ENCODE results near the gene NUAK2. TPM values are rescaled to one million over a fixed set of nuclear protein-coding genes. Genes with fewer than 3 reads are reported as not detected.

Gene NUAK2
- total RNA-seq, 2 experiments from 2014 or later = 14.9 to 15.3 TPM

- Mint-ChIP-seq H3K27ac (peak overlapping the region; percentile 99), H3K36me3 (ENCODE audit: low read depth) (peaks cover 62% of the 10 kb centered on the region), H3K9me3 (no peaks in the 10 kb centered on the region), H3K4me1 (ENCODE audit: low read depth) (peaks cover 96% of the 10 kb centered on the region), H3K4me3 (peak overlapping the region; percentile 93), H3K27me3 (no peaks in the 10 kb centered on the region)
- Histone ChIP-seq H3K4me3 (ENCODE audit: low read length) (peak overlapping the region; percentile 6), H3K27ac (ENCODE audit: low read depth in 1 of 2, low read length in 2 of 2) (peak overlapping the region; percentile 18 to 85), H3K9me3 (ENCODE audit: control insufficient read depth in 1 of 2, insufficient read depth in 1 of 2, low read length in 2 of 2) (no peaks in the 10 kb centered on the region), H3K36me3 (ENCODE audit: insufficient read depth, low read length) (peaks cover 29% of the 10 kb centered on the region), H3K27me3 (ENCODE audit: control insufficient read depth in 1 of 2, insufficient read depth in 2 of 2, low read length in 2 of 2) (no peaks in the 10 kb centered on the region), H3K4me1 (ENCODE audit: insufficient read depth, low read length) (peaks cover 92% of the 10 kb centered on the region)
- no peak for TF ChIP-seq CTCF (IDR thresholded peaks at IDR 0.05)
- DNase-seq = peak in 1 of 14 experiments; percentile 30
- POLR2A ChIA-PET = interaction anchor here (1.0 to 17.2 kb wide), 6 partner anchors 9 to 87 kb away, joined by 3 to 918 read pairs (median 8); partner anchors contain the start of gene TMCC2
- CTCF ChIA-PET = interaction anchor here (2.1 to 3.7 kb wide), 2 partner anchors 9 to 41 kb away, joined by 14 to 27 read pairs; no protein-coding TSS in a partner anchor
- intact Hi-C loops (cut with DNase I, micrococcal nuclease) = no loop called here
- ATAC-seq (ENCODE audit: poor library complexity) = no peak
Measured at GRCh38 chr1:205315008-205315618, 6.4 kb downstream of the NUAK2 start.

GRCh38 chr1:205313563-205314308 is 7.8 kb downstream of the NUAK2 start:
- Histone ChIP-seq H3K27me3 (ENCODE audit: control insufficient read depth in 1 of 2, insufficient read depth in 2 of 2, low read length in 2 of 2) (no peaks in the 10 kb centered on the region), H3K9me3 (ENCODE audit: control insufficient read depth in 1 of 2, insufficient read depth in 1 of 2, low read length in 2 of 2) (no peaks in the 10 kb centered on the region), H3K27ac (ENCODE audit: low read depth in 1 of 2, low read length in 2 of 2) (peak overlapping the region; percentile 30 to 85), H3K4me1 (ENCODE audit: insufficient read depth, low read length) (peaks cover 89% of the 10 kb centered on the region), H3K4me3 (ENCODE audit: low read length) (peak overlapping the region; percentile 50), H3K36me3 (ENCODE audit: insufficient read depth, low read length) (peaks cover 42% of the 10 kb centered on the region)
- peak overlapping the region; percentile 93 for H3K4me3 Mint-ChIP-seq
- no peak for TF ChIP-seq CTCF (IDR thresholded peaks at IDR 0.05)
- H3K27me3 Mint-ChIP-seq = no peaks in the 10 kb centered on the region
- CTCF ChIA-PET = interaction anchor here (1.2 to 3.7 kb wide), 4 partner anchors 11 to 40 kb away, joined by 3 to 27 read pairs (median 9); no protein-coding TSS in a partner anchor
- H3K27ac Mint-ChIP-seq = peak overlapping the region; percentile 99
- DNase-seq (peak in 11 of 14 experiments; percentile 5 to 73 (median 33)), ATAC-seq (ENCODE audit: poor library complexity) (peak; percentile 81)
- H3K9me3 Mint-ChIP-seq = no peaks in the 10 kb centered on the region
- H3K4me1 Mint-ChIP-seq (ENCODE audit: low read depth) = peaks cover 91% of the 10 kb centered on the region
- peaks cover 65% of the 10 kb centered on the region for H3K36me3 Mint-ChIP-seq (ENCODE audit: low read depth)
- intact Hi-C loops (cut with DNase I, micrococcal nuclease) = loop anchor here in 1 of 2 experiments (1.0 kb wide), 2 partner anchors 8 to 28 kb away; partner anchors contain the start of gene NUAK2
- POLR2A ChIA-PET = interaction anchor here (0.7 to 17.2 kb wide), 8 partner anchors 10 to 127 kb away, joined by 3 to 918 read pairs (median 7); partner anchors contain the start of gene TMCC2

GRCh38 chr1:205312866-205313562 is 8.5 kb downstream of the NUAK2 start:
- Histone ChIP-seq H3K36me3 (ENCODE audit: insufficient read depth, low read length) (peaks cover 43% of the 10 kb centered on the region), H3K9me3 (ENCODE audit: control insufficient read depth in 1 of 2, insufficient read depth in 1 of 2, low read length in 2 of 2) (no peaks in the 10 kb centered on the region), H3K27ac (ENCODE audit: low read depth in 1 of 2, low read length in 2 of 2) (peak overlapping the region; percentile 30 to 85), H3K27me3 (ENCODE audit: control insufficient read depth in 1 of 2, insufficient read depth in 2 of 2, low read length in 2 of 2) (no peaks in the 10 kb centered on the region), H3K4me1 (ENCODE audit: insufficient read depth, low read length) (peaks cover 89% of the 10 kb centered on the region), H3K4me3 (ENCODE audit: low read length) (peak overlapping the region; percentile 50)
- CTCF ChIA-PET = interaction anchor here (1.2 to 3.7 kb wide), 5 partner anchors 12 to 39 kb away, joined by 3 to 27 read pairs (median 4); no protein-coding TSS in a partner anchor
- Mint-ChIP-seq H3K9me3 (no peaks in the 10 kb centered on the region), H3K4me1 (ENCODE audit: low read depth) (peaks cover 85% of the 10 kb centered on the region), H3K4me3 (peak overlapping the region; percentile 93), H3K36me3 (ENCODE audit: low read depth) (peaks cover 66% of the 10 kb centered on the region), H3K27ac (peak overlapping the region; percentile 99), H3K27me3 (no peaks in the 10 kb centered on the region)
- ATAC-seq (ENCODE audit: poor library complexity) (peak; percentile 24), DNase-seq (peak in 3 of 14 experiments; percentile 33 to 48 (median 39))
- POLR2A ChIA-PET = interaction anchor here (0.8 to 17.2 kb wide), 6 partner anchors 12 to 85 kb away, joined by 3 to 918 read pairs (median 8); partner anchors contain the start of gene TMCC2
- no peak for TF ChIP-seq CTCF (IDR thresholded peaks at IDR 0.05)
- intact Hi-C loops (cut with DNase I, micrococcal nuclease) = loop anchor here in 1 of 2 experiments (1.0 kb wide), 2 partner anchors 8 to 28 kb away; partner anchors contain the start of gene NUAK2
